Esophagus squamous epithelium (tissue), 4 donors: ENCODE measurements around the gene LYRM1.

Source experiments
- CTCF ChIP-seq, 6 experiments: fragments of 450-650 bp in 4 of 6; fragments of 200-600 bp in 2 of 6; sonication (generic) in 2 of 6; IDR thresholded peaks; one replicate each; pipeline ENCODE4 v1.5.1; 2016 to 2019; ENCODE audit warnings: antibody characterized with exemption in 6 of 6, mild to moderate bottlenecking in 4 of 6, moderate library complexity in 4 of 6
- POLR2A ChIP-seq, 4 donors: fragments of 450-650 bp; IDR thresholded peaks; one replicate each; pipeline ENCODE4 v1.6.1; 2017; ENCODE audit warnings: antibody characterized with exemption in 4 of 4, mild to moderate bottlenecking in 4 of 4, moderate library complexity in 3 of 4

DNA sequence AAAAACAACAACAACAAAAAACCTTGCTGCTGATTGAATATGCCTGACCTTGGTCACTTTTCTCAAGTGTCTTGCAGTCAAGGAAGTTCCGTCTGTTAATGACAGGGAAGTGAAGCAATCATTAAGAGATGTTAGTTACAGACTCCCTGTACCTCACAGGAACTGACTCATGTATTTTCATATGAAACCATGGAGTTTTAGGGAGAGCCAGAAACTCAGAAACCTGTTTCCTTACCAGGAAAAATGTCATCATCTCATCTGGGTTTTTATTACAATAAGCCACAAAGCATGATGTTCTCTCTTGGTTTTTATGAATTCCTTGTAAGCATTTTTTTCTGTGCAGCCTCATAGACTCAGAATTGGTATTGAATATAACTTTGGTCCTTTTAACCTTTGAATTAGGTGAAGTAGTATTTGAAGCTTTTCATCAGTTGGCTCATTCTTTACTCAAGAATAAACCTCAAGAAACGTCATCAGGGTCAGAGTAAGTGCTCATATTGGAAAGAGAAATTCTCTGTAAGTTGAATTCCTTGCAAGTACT is 10.3 kb downstream of the LYRM1 start:
- no peak for TF ChIP-seq CTCF (IDR thresholded peaks at IDR 0.05)
- no peak for TF ChIP-seq POLR2A (IDR thresholded peaks at IDR 0.05)
